NCI-H187 treated with DMSO at 0.1 percent for 48 hours (cell line): ENCODE measurements around the gene LSR.

Source experiments
- DNase-seq: peaks from one replicate; lab custom pipeline; 2025; lab: John Stamatoyannopoulos, UW

The LSR gene

GRCh38 chr19:35248310-35249145, at the start of gene LSR:
TSS of gene LSR (plus strand) at chr19:35249002. CDS start at chr19:35249023, 21 bp downstream.
- DNase-seq = peak; percentile 91

GRCh38 chr19:35199481-35199880, 49.3 kb upstream of the LSR start:
- no peak for DNase-seq

GRCh38 chr19:35202722-35203688, 45.8 kb upstream of the LSR start:
- no peak for DNase-seq

- DNase-seq = no peak
These were observed 43.7 kb upstream of the LSR start for GRCh38 chr19:35204799-35205732.

GRCh38 chr19:35205733-35206323, 43.0 kb upstream of the LSR start:
- no peak for DNase-seq

- no peak for DNase-seq
These were observed 42.4 kb upstream of the LSR start for GRCh38 chr19:35206379-35206778.

GRCh38 chr19:35206855-35207254, 41.9 kb upstream of the LSR start:
- no peak for DNase-seq

GRCh38 chr19:35207391-35207871, 41.4 kb upstream of the LSR start:
- DNase-seq = no peak

GRCh38 chr19:35208121-35208520, 40.7 kb upstream of the LSR start:
- no peak for DNase-seq

GRCh38 chr19:35209646-35210045, 39.2 kb upstream of the LSR start:
- no peak for DNase-seq

- DNase-seq = no peak
These were observed 37.1 kb upstream of the LSR start for GRCh38 chr19:35211545-35212230.

GRCh38 chr19:35212241-35212640, 36.6 kb upstream of the LSR start:
- no peak for DNase-seq

- peak; percentile 62 for DNase-seq
These were observed 34.9 kb upstream of the LSR start for GRCh38 chr19:35213663-35214632.

GRCh38 chr19:35214766-35215422, 33.9 kb upstream of the LSR start:
- DNase-seq = no peak

- no peak for DNase-seq
These were observed 32.6 kb upstream of the LSR start for GRCh38 chr19:35216016-35216832.

GRCh38 chr19:35216833-35217648, 31.8 kb upstream of the LSR start:
- DNase-seq = no peak

- DNase-seq = no peak
These were observed 31.2 kb upstream of the LSR start for GRCh38 chr19:35217649-35217990.
